HCT116 (cell line): ENCODE measurements around the gene SLC47A1. TPM values are rescaled to one million over a fixed set of nuclear protein-coding genes. Genes with fewer than 3 reads are reported as not detected.

Experiments
- ATAC-seq: fragments of 200-7000 bp; cut with Tn5 transposase; 2 replicates; pipeline ENCODE4 v1.9.1; 2020; ENCODE audit warnings: mild to moderate bottlenecking, moderate library complexity
- BruUV-seq: library from RNA; stranded (reverse); fragments of 400-500 nt; replicated peaks from 2 replicates; lab custom pipeline; 2021; lab: Mats Ljungman, UMichigan
- CTCF ChIA-PET: fragments of 300-600 bp; sonication (Branson Sonifier 250); formaldehyde crosslinking; loops from one replicate; lab custom pipeline; 2021; ENCODE audit warnings: antibody characterized with exemption; lab: Charles Lee
- POLR2A ChIA-PET: fragments of 300-600, 350-600 bp; sonication (Branson Sonifier 250); formaldehyde crosslinking; loops from one replicate; lab custom pipeline; 2021; ENCODE audit warnings: antibody characterized with exemption; lab: Charles Lee
- RAD21 ChIA-PET, 2 experiments: fragments of 300-600 bp; sonication (Branson Sonifier 250); formaldehyde crosslinking; loops; one replicate each; lab custom pipeline; 2023; ENCODE audit warnings: low total read pairs in 2 of 2; ENCODE audit not compliant: uncharacterized antibody in 2 of 2, unreplicated experiment in 2 of 2, low non-redundant PET in 1 of 2; lab: Charles Lee
- DNase-seq: peaks from one replicate; pipeline ENCODE4 v3.0.0-alpha.2; 2010; ENCODE audit warnings: low read depth, low spot score
- H2AFZ ChIP-seq: fragments of 200-600 bp; shearing (Covaris generic), sonication (generic); 2 replicates; pipeline ENCODE4 v1.6.1; 2017; ENCODE audit warnings: low read depth, mixed run types, mixed read lengths, antibody characterized with exemption, low read length; ENCODE audit not compliant: poor library complexity, severe bottlenecking
- H3K27ac ChIP-seq: 2 replicates; pipeline ENCODE4 v1.5.1; 2012; ENCODE audit warnings: low read depth, low read length
- H3K27me3 ChIP-seq: fragments of 200-600 bp; sonication (generic); 2 replicates; pipeline ENCODE4 v1.6.1; 2016; ENCODE audit warnings: mixed run types, low read length, mixed read lengths; ENCODE audit not compliant: insufficient read depth
- H3K36me3 ChIP-seq, 2 experiments: fragments of 200-500 bp in 1 of 2; fragments of 200-600 bp in 1 of 2; sonication (Bioruptor generic) in 1 of 2; sonication (generic) in 1 of 2; 2 replicates each; pipeline versions ENCODE4 v1.5.1 to v1.6.1; 2014 to 2016; ENCODE audit warnings: low read length in 2 of 2, inconsistent platforms in 1 of 2, mixed read lengths in 1 of 2, mixed run types in 1 of 2; ENCODE audit not compliant: insufficient read depth in 2 of 2, control insufficient read depth in 1 of 2
- H3K4me1 ChIP-seq, 2 experiments: fragments of 200-600 bp in 1 of 2; sonication (generic) in 1 of 2; 2 replicates each; pipeline versions ENCODE4 v1.5.1 to v1.6.1; 2012 to 2017; ENCODE audit warnings: low read length in 2 of 2, inconsistent platforms in 1 of 2, mild to moderate bottlenecking in 1 of 2, mixed read lengths in 1 of 2, mixed run types in 1 of 2, moderate library complexity in 1 of 2; ENCODE audit not compliant: insufficient read depth in 2 of 2, control insufficient read depth in 1 of 2
- H3K4me2 ChIP-seq: fragments of 200-600 bp; sonication (generic); 2 replicates; pipeline ENCODE4 v1.6.1; 2017; ENCODE audit warnings: mixed run types, low read length, mixed read lengths
- H3K4me3 ChIP-seq, 2 experiments: fragments of 200-600 bp in 1 of 2; sonication (generic) in 1 of 2; replicated peaks in 1 of 2; 2 replicates each; pipeline ENCODE4 v1.5.1; 2011 to 2016; ENCODE audit warnings: low read length in 2 of 2, control low read depth in 1 of 2, low read depth in 1 of 2, mild to moderate bottlenecking in 1 of 2, mixed read lengths in 1 of 2, mixed run types in 1 of 2
- H3K79me2 ChIP-seq: fragments of 200-600 bp; sonication (generic); 2 replicates; pipeline ENCODE4 v1.6.1; 2017; ENCODE audit warnings: mild to moderate bottlenecking, mixed run types, low read length, moderate library complexity, mixed read lengths; ENCODE audit not compliant: insufficient read depth
- H3K9ac ChIP-seq: fragments of 200-600 bp; sonication (generic); 2 replicates; pipeline ENCODE4 v1.6.1; 2016; ENCODE audit warnings: low read length, mixed read lengths
- H3K9me2 ChIP-seq: fragments of 200-600 bp; sonication (generic), shearing (Covaris generic); 2 replicates; pipeline ENCODE4 v1.6.1; 2017; ENCODE audit warnings: mixed run types, mild to moderate bottlenecking, moderate library complexity; ENCODE audit not compliant: insufficient read depth
- H3K9me3 ChIP-seq, 2 experiments: fragments of 200-500 bp in 1 of 2; fragments of 200-600 bp in 1 of 2; sonication (Bioruptor generic) in 1 of 2; sonication (generic) in 1 of 2; 2 replicates each; pipeline ENCODE4 v1.6.1; 2014 to 2017; ENCODE audit warnings: low read length in 2 of 2, mixed read lengths in 2 of 2, inconsistent platforms in 1 of 2, low read depth in 1 of 2, mild to moderate bottlenecking in 1 of 2, mixed run types in 1 of 2, moderate library complexity in 1 of 2; ENCODE audit not compliant: control insufficient read depth in 1 of 2, insufficient read depth in 1 of 2
- H4K20me1 ChIP-seq: fragments of 200-600 bp; sonication (generic), shearing (Covaris generic); 2 replicates; pipeline ENCODE4 v1.6.1; 2017; ENCODE audit warnings: mixed run types, mild to moderate bottlenecking, moderate library complexity; ENCODE audit not compliant: insufficient read depth
- ATF3 ChIP-seq: IDR thresholded peaks from 2 replicates; pipeline ENCODE4 v1.6.1; 2012
- CEBPB ChIP-seq: IDR thresholded peaks from 2 replicates; pipeline ENCODE4 v1.6.1; 2012; ENCODE audit warnings: low read depth
- CTCF ChIP-seq, 3 experiments: fragments of 200-600 bp in 1 of 3; sonication (generic) in 1 of 3; IDR thresholded peaks in 2 of 3; conservative IDR thresholded peaks in 1 of 3; 2 replicates each; pipeline ENCODE4 v1.5.1; 2012 to 2017; ENCODE audit warnings: low read depth in 2 of 3, low read length in 2 of 3, antibody characterized with exemption in 1 of 3, borderline replicate concordance in 1 of 3, control low read depth in 1 of 3, mild to moderate bottlenecking in 1 of 3, mixed read lengths in 1 of 3, mixed run types in 1 of 3, moderate library complexity in 1 of 3; ENCODE audit not compliant: insufficient read depth in 1 of 3
- EGR1 ChIP-seq: IDR thresholded peaks from 2 replicates; pipeline ENCODE4 v1.6.1; 2012; ENCODE audit warnings: low read depth
- EZH2 ChIP-seq: fragments of 200-600 bp; sonication (generic); IDR thresholded peaks from 2 replicates; pipeline ENCODE4 v1.6.1; 2017; ENCODE audit warnings: antibody characterized with exemption, mixed run types
- EZH2phosphoT487 ChIP-seq: fragments of 200-600 bp; IDR thresholded peaks from 2 replicates; pipeline ENCODE4 v1.6.1; 2018; ENCODE audit warnings: antibody characterized with exemption, borderline replicate concordance
- MAX ChIP-seq: IDR thresholded peaks from 2 replicates; pipeline ENCODE4 v1.6.1; 2012
- POLR2A ChIP-seq: IDR thresholded peaks from 2 replicates; pipeline ENCODE4 v1.7.0; 2011; ENCODE audit warnings: borderline replicate concordance; ENCODE audit not compliant: insufficient read depth, insufficient read length; ENCODE audit errors: extremely low read depth
- POLR2AphosphoS5 ChIP-seq: IDR thresholded peaks from 2 replicates; pipeline ENCODE4 v1.6.1; 2011; ENCODE audit warnings: mild to moderate bottlenecking, low read depth, low read length, moderate library complexity
- REST ChIP-seq: IDR thresholded peaks from 2 replicates; pipeline ENCODE4 v1.6.1; 2012; ENCODE audit warnings: low read depth
- SIN3A ChIP-seq: IDR thresholded peaks from 2 replicates; pipeline ENCODE4 v1.6.1; 2012; ENCODE audit warnings: low read depth
- SP1 ChIP-seq: IDR thresholded peaks from 2 replicates; pipeline ENCODE4 v1.6.1; 2012; ENCODE audit warnings: low read depth
- SRF ChIP-seq: IDR thresholded peaks from 2 replicates; pipeline ENCODE4 v1.6.1; 2012; ENCODE audit warnings: low read depth
- ZBTB33 ChIP-seq: IDR thresholded peaks from 2 replicates; pipeline ENCODE4 v1.6.1; 2011; ENCODE audit warnings: mild to moderate bottlenecking, low read length, moderate library complexity; ENCODE audit not compliant: insufficient replicate concordance; ENCODE audit errors: extremely low read depth
- ZNF274 ChIP-seq: fragments of 200-500 bp; sonication (Bioruptor generic); IDR thresholded peaks from 2 replicates; pipeline ENCODE4 v1.6.1; 2014; ENCODE audit warnings: mild to moderate bottlenecking, low read depth, low read length, inconsistent platforms
- intact Hi-C: fragments of 100-400 bp; cut with micrococcal nuclease; formaldehyde crosslinking; loops from 2 replicates; pipeline ENCODE4 v1.10.0; 2022
- total RNA-seq: library from RNA; stranded (reverse); gene quantifications from one replicate; pipeline ENCODE4 v1.2.1, GENCODE V29; 2021; ENCODE audit not compliant: unreplicated experiment

The SLC47A1 gene
- total RNA-seq, 1 experiment from 2014 or later, result 0.17 TPM

- DNase-seq, result no peak
- intact Hi-C loops, result no loop called here
- H3K36me3 ChIP-seq, result no peaks in the 10 kb centered on the region
- ChIA-PET POLR2A (no interaction called here), RAD21 (no interaction called here)
- no peak overlapping the region for H3K27ac ChIP-seq
- no peaks in the 10 kb centered on the region for H3K79me2 ChIP-seq
- H2AFZ ChIP-seq, result no peak overlapping the region
- H3K9ac ChIP-seq, result no peak overlapping the region
- no peaks in the 10 kb centered on the region for H3K9me3 ChIP-seq
- no peaks in the 10 kb centered on the region for H3K4me1 ChIP-seq
- H3K9me2 ChIP-seq, result no peaks in the 10 kb centered on the region
- no peak overlapping the region for H3K4me2 ChIP-seq
- TF ChIP-seq SRF (no peak), EZH2phosphoT487 (no peak), MAX (no peak), REST (no peak), ZNF274 (no peak), POLR2AphosphoS5 (no peak), SP1 (no peak), POLR2A (no peak), CEBPB (no peak), SIN3A (no peak), ZBTB33 (no peak), CTCF (IDR thresholded peaks at IDR 0.05 in 2 of 3, conservative IDR thresholded peaks at IDR 0.05 in 1 of 3; ENCODE audit: borderline replicate concordance in 1 of 3, insufficient read depth in 1 of 3, low read depth in 2 of 3, low read length in 2 of 3) (no peak), EZH2 (no peak), ATF3 (no peak), EGR1 (no peak)
- TF ChIP-seq, all 23 proteins: peak for 0
- H3K27me3 ChIP-seq, result no peaks in the 10 kb centered on the region
- CTCF ChIA-PET, result no interaction called here
- H3K4me3 ChIP-seq, result no peak overlapping the region
- no TSS peak for BruUV-seq
- ATAC-seq, result no peak
- H4K20me1 ChIP-seq, result no peaks in the 10 kb centered on the region
These were observed 5.4 kb downstream of the SLC47A1 start for GRCh38 chr17:19539040-19539399.
